ENCODE results near the gene TBC1D22B. TPM values are rescaled to one million over a fixed set of nuclear protein-coding genes. Genes with fewer than 3 reads are reported as not detected.

Gene TBC1D22B
- total and polyA plus RNA-seq, 2 of the 13 experiments (the other 11 are each of a cell fraction or from before 2014, with no cell fraction given): 9.7 to 12.9 TPM

DNA sequence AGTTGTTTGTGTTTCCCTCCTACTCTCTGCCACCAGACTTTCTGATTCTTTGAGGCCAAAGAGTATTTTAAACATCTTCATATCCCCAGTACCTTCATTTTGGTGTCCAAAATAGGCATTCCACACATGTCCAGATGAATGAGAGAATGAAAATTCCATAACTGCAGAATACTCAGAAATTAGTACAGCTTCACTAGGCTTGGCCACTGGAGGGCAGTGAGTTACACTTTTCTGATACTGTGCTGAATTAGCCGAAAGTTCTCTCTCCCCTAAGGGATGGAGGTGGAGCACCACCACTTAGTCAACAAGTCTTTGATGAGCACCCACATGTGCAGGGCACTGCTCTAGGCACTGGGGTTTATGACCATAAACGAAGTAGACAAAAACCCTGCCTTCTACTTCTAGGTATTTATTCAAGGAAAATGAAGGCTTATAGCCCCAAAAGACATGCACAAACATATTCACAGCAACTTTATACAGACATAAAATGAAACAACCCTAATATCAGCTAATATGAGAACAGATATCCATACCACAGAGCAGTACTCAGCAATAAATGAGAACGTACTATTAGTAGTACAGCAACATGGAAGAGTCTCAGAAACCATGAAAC lies 46.4 kb downstream of the TBC1D22B start (continued):
- peak; percentile 34 for TF ChIP-seq XRCC5 (optimal IDR thresholded peaks at IDR 0.05; ENCODE audit: low read length)
- TF ChIP-seq, protein P1, sequence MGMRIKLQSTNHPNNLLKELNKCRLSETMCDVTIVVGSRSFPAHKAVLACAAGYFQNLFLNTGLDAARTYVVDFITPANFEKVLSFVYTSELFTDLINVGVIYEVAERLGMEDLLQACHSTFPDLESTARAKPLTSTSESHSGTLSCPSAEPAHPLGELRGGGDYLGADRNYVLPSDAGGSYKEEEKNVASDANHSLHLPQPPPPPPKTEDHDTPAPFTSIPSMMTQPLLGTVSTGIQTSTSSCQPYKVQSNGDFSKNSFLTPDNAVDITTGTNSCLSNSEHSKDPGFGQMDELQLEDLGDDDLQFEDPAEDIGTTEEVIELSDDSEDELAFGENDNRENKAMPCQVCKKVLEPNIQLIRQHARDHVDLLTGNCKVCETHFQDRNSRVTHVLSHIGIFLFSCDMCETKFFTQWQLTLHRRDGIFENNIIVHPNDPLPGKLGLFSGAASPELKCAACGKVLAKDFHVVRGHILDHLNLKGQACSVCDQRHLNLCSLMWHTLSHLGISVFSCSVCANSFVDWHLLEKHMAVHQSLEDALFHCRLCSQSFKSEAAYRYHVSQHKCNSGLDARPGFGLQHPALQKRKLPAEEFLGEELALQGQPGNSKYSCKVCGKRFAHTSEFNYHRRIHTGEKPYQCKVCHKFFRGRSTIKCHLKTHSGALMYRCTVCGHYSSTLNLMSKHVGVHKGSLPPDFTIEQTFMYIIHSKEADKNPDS (CRISPR knock-in tag; IDR thresholded peaks at IDR 0.05): no peak
- TF ChIP-seq, protein P2, sequence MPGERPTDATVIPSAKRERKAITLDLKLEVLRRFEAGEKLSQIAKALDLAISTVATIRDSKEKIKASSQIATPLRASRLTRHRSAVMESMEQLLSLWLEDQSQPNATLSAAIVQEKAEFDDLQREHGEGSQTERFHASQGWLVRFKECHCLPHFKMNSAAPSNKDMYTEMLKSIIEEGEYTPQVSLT (CRISPR knock-in tag; IDR thresholded peaks at IDR 0.05; ENCODE audit: borderline replicate concordance, low read depth): no peak

DNA sequence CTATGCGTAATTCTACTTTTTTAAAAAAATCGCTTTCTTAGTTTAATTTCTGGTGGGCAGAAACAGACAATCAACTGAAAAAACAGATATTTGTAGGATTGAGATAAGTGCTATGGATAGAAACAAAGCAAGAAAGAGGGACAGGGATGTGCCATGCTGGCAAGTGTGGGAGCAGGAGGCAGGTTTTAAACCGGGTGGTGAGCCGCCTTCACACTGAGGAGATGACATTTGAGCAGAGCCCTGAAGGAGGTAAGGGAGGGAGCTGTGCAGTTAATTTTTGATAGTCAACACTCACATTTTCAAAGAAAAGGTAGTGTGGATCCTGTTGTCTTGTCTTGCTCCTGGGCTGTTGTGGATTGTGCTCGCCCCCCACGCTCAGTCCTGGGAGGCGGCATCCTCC lies 47.2 kb downstream of the TBC1D22B start:
- POLR2A ChIA-PET: no interaction called here
- TF ChIP-seq, protein P3, sequence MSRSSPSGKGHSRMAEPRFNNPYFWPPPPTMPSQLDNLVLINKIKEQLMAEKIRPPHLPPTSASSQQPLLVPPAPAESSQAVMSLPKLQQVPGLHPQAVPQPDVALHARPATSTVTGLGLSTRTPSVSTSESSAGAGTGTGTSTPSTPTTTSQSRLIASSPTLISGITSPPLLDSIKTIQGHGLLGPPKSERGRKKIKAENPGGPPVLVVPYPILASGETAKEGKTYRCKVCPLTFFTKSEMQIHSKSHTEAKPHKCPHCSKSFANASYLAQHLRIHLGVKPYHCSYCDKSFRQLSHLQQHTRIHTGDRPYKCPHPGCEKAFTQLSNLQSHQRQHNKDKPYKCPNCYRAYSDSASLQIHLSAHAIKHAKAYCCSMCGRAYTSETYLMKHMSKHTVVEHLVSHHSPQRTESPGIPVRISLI (CRISPR knock-in tag; IDR thresholded peaks at IDR 0.05; ENCODE audit: borderline replicate concordance): no peak
- TF ChIP-seq, protein P4, sequence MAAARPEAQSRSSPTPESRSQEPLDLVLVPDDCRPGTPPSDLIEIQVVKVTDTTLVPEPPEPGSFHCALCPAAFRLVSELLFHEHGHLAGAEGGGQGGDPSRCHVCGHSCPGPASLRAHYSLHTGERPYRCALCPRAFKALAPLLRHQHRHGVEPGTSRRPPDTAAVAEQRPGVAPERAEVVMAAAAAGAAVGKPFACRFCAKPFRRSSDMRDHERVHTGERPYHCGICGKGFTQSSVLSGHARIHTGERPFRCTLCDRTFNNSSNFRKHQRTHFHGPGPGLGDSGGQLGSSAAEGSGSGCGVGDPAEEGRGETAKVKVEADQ (CRISPR knock-in tag; IDR thresholded peaks at IDR 0.05; ENCODE audit: borderline replicate concordance): no peak
- TF ChIP-seq PCBP2 (optimal IDR thresholded peaks at IDR 0.05; ENCODE audit: low read depth, low read length, poor library complexity, severe bottlenecking): no peak
- TF ChIP-seq TBP (CRISPR knock-in tag; IDR thresholded peaks at IDR 0.05): no peak
- no peak for TF ChIP-seq TMF1 (CRISPR knock-in tag; IDR thresholded peaks at IDR 0.05; ENCODE audit: low read depth)
- TF ChIP-seq GATAD1 (CRISPR knock-in tag; IDR thresholded peaks at IDR 0.05): no peak
- TF ChIP-seq KMT2A (CRISPR knock-in tag; IDR thresholded peaks at IDR 0.05): no peak
- no peak for TF ChIP-seq PHB2 (IDR thresholded peaks at IDR 0.05; ENCODE audit: partially characterized antibody)
- TF ChIP-seq ZNF10 (CRISPR knock-in tag; IDR thresholded peaks at IDR 0.05; ENCODE audit: borderline replicate concordance, low read depth): no peak
- TF ChIP-seq ZKSCAN1 (IDR thresholded peaks at IDR 0.05; ENCODE audit: low read length): no peak
- TF ChIP-seq, protein P5, sequence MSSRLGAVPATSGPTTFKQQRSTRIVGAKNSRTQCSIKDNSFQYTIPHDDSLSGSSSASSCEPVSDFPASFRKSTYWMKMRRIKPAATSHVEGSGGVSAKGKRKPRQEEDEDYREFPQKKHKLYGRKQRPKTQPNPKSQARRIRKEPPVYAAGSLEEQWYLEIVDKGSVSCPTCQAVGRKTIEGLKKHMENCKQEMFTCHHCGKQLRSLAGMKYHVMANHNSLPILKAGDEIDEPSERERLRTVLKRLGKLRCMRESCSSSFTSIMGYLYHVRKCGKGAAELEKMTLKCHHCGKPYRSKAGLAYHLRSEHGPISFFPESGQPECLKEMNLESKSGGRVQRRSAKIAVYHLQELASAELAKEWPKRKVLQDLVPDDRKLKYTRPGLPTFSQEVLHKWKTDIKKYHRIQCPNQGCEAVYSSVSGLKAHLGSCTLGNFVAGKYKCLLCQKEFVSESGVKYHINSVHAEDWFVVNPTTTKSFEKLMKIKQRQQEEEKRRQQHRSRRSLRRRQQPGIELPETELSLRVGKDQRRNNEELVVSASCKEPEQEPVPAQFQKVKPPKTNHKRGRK (CRISPR knock-in tag; IDR thresholded peaks at IDR 0.05): no peak
- TF ChIP-seq, protein P6, sequence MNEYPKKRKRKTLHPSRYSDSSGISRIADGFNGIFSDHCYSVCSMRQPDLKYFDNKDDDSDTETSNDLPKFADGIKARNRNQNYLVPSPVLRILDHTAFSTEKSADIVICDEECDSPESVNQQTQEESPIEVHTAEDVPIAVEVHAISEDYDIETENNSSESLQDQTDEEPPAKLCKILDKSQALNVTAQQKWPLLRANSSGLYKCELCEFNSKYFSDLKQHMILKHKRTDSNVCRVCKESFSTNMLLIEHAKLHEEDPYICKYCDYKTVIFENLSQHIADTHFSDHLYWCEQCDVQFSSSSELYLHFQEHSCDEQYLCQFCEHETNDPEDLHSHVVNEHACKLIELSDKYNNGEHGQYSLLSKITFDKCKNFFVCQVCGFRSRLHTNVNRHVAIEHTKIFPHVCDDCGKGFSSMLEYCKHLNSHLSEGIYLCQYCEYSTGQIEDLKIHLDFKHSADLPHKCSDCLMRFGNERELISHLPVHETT (CRISPR knock-in tag; conservative IDR thresholded peaks at IDR 0.05): no peak

More for the DNA sequence above, 47.2 kb downstream of the TBC1D22B start:
- H3K4me1 ChIP-seq (ENCODE audit: insufficient read depth, low read length): no peaks in the 10 kb centered on the region
- H3K27ac ChIP-seq (ENCODE audit: extremely low read length, insufficient read depth, low read length): no peak overlapping the region
- H3K4me2 ChIP-seq (ENCODE audit: low read depth, low read length): no peak overlapping the region
- BruUV-seq (replicated peaks): no TSS peak
- H3K36me3 ChIP-seq (replicated peaks in 1 of 2; ENCODE audit: control insufficient read depth in 1 of 2, insufficient read depth in 2 of 2, low read length in 2 of 2): peaks cover 15 to 52% of the 10 kb centered on the region in 2 experiments; a peak in 4 of 5 replicates
- 96% methylated on average over 7 of the region's 7 CpGs for WGBS (ENCODE audit: low lambda C conversion rate)
- no peaks in the 10 kb centered on the region for H3K9me3 ChIP-seq (ENCODE audit: low read length)
- ATAC-seq (no peak), FAIRE-seq (no peak), DNase-seq (ENCODE audit: low spot score) (no peak)
- H3K27me3 ChIP-seq (ENCODE audit: control insufficient read depth in 1 of 2, insufficient read depth in 2 of 2, low read length in 2 of 2): no peaks in the 10 kb centered on the region
- H2AFZ ChIP-seq (ENCODE audit: low read length): no peak overlapping the region
- no peak overlapping the region for H3K4me3 ChIP-seq (replicated peaks in 1 of 3; ENCODE audit: insufficient read depth in 1 of 3, low read depth in 2 of 3, low read length in 3 of 3)
- H3K9ac ChIP-seq (ENCODE audit: insufficient read depth, low read depth, low read length): no peak overlapping the region
- no peaks in the 10 kb centered on the region for H3K79me2 ChIP-seq (ENCODE audit: insufficient read depth, low read length)
- H4K20me1 ChIP-seq (ENCODE audit: insufficient read depth, low read length): no peaks in the 10 kb centered on the region
- intact Hi-C loops (cut with micrococcal nuclease; ENCODE audit: unreplicated experiment) (no loop called here), in situ Hi-C loops (cut with HindIII; ENCODE audit: extremely low pct_ligation_motif_present, low pct_unique_long_range_greater_than_20kb) (no loop called here)
- CTCF ChIA-PET (ENCODE audit: low intra/inter-chr PET ratio, low total read pairs): no interaction called here

Measured in HepG2 (cell line).